Lung (tissue), 16 donors: Measurements from ENCODE around the gene RCN2. TPM values are rescaled to one million over a fixed set of nuclear protein-coding genes. Genes with fewer than 3 reads are reported as not detected.
"Not testable (repeated sequence)": the region's sequence is repeated elsewhere in the genome, so short reads cannot be mapped to it uniquely, and the experiment has no call there.

Experiments used
- ATAC-seq: fragments of 200-7000 bp; cut with Tn5 transposase; one replicate; pipeline ENCODE4 v1.9.1; 2020; ENCODE audit warnings: moderate number of reproducible peaks; ENCODE audit not compliant: insufficient read depth, low FRiP score
- DNase-seq, 3 donors: peaks; one replicate each; pipeline ENCODE4 v3.0.0-alpha.2; 2013 to 2017
- H3K27ac ChIP-seq, 2 donors: one replicate each; pipeline ENCODE4 v1.5.1; 2013; ENCODE audit warnings: mild to moderate bottlenecking in 2 of 2, moderate library complexity in 2 of 2, control low read depth in 1 of 2, inconsistent platforms in 1 of 2, low read depth in 1 of 2, low read length in 1 of 2
- H3K27me3 ChIP-seq, 3 donors: one replicate each; pipeline ENCODE4 v1.5.1; 2013; ENCODE audit warnings: low read length in 2 of 3; ENCODE audit not compliant: control insufficient read depth in 3 of 3, insufficient read depth in 3 of 3
- H3K36me3 ChIP-seq, 4 donors: one replicate each; pipeline ENCODE4 v1.5.1; 2013; ENCODE audit warnings: low read length in 4 of 4, mild to moderate bottlenecking in 1 of 4, moderate library complexity in 1 of 4; ENCODE audit not compliant: control insufficient read depth in 4 of 4, insufficient read depth in 4 of 4
- H3K4me1 ChIP-seq, 5 donors: one replicate each; pipeline ENCODE4 v1.5.1; 2013; ENCODE audit warnings: low read length in 5 of 5, mild to moderate bottlenecking in 2 of 5, moderate library complexity in 1 of 5; ENCODE audit not compliant: control insufficient read depth in 5 of 5, insufficient read depth in 5 of 5
- H3K4me3 ChIP-seq: one replicate; pipeline ENCODE4 v1.5.1; 2013; ENCODE audit warnings: mild to moderate bottlenecking, control low read depth, moderate library complexity
- H3K9ac ChIP-seq, 2 donors: one replicate each; pipeline ENCODE4 v1.5.1; 2013; ENCODE audit warnings: low read length in 2 of 2, control low read depth in 1 of 2; ENCODE audit not compliant: insufficient read depth in 1 of 2
- H3K9me3 ChIP-seq, 4 donors: one replicate each; pipeline ENCODE4 v1.5.1; 2013; ENCODE audit warnings: low read length in 3 of 4, mild to moderate bottlenecking in 1 of 4, moderate library complexity in 1 of 4; ENCODE audit not compliant: control insufficient read depth in 4 of 4, insufficient read depth in 3 of 4
- WGBS, 2 donors: extraction: QIAGEN DNeasy Blood & Tissue Kit; methylation state at CpG; one replicate each; pipeline ENCODE4 v1.1.7; 2013; 5-methylcytosine and 5-hydroxymethylcytosine counted together
- long read RNA-seq, 5 donors: transcript quantifications; one replicate each; lab custom pipeline, GENCODE V29; 2026
- polyA plus RNA-seq, 2 donors: library from polyadenylated mRNA; stranded (reverse); fragments of 200-250 nt; gene quantifications; one replicate each; pipeline ENCODE4 v1.2.1, GENCODE V29; 2013
- total RNA-seq, 2 donors: library from RNA; depleted of rRNA in 1 of 2; stranded (reverse); fragments of >200 nt in 1 of 2; gene quantifications; one replicate each; pipeline ENCODE4 v1.2.1, GENCODE V29; 2014 to 2021
- TF ChIP-seq, protein P1 (sequence below): IDR thresholded peaks from 2 replicates; pipeline ENCODE4 v1.5.1; 2012; ENCODE audit warnings: mild to moderate bottlenecking; ENCODE audit errors: control extremely low read depth, extremely low read depth
- donor health status: control.
- donor health status: control.
- donor health status: Bipolar disorder and iron deficiency.
- donor health status: healthy.
- donor health status: DM: yes; HTN: yes; CAD: no.

RCN2 gene
- 10 to 100 TPM; 34.9 to 66.1 TPM for total RNA-seq
- polyA plus RNA-seq = 10 to 100 TPM; 28.7 to 33.4 TPM
- long read RNA-seq, donor 1, full-length matches to known transcripts = 115 of 136 reads
- long read RNA-seq, donor 1, partial matches to known transcripts = 21 of 136 reads
- long read RNA-seq, donor 1, other reads (novel, unspliced or antisense) = 0 of 136 reads
- long read RNA-seq, donor 2, full-length matches to known transcripts = 45 of 127 reads
- long read RNA-seq, donor 2, partial matches to known transcripts = 82 of 127 reads
- long read RNA-seq, donor 2, other reads (novel, unspliced or antisense) = 0 of 127 reads
- long read RNA-seq, donor 3, full-length matches to known transcripts = 48 of 48 reads
- long read RNA-seq, donor 3, partial matches to known transcripts = 0 of 48 reads
- long read RNA-seq, donor 3, other reads (novel, unspliced or antisense) = 0 of 48 reads
- long read RNA-seq, donor 4, full-length matches to known transcripts = 42 of 145 reads
- long read RNA-seq, donor 4, partial matches to known transcripts = 103 of 145 reads
- long read RNA-seq, donor 4, other reads (novel, unspliced or antisense) = 0 of 145 reads
- long read RNA-seq, donor 5, full-length matches to known transcripts = 108 of 146 reads
- long read RNA-seq, donor 5, partial matches to known transcripts = 38 of 146 reads
- long read RNA-seq, donor 5, other reads (novel, unspliced or antisense) = 0 of 146 reads

DNA sequence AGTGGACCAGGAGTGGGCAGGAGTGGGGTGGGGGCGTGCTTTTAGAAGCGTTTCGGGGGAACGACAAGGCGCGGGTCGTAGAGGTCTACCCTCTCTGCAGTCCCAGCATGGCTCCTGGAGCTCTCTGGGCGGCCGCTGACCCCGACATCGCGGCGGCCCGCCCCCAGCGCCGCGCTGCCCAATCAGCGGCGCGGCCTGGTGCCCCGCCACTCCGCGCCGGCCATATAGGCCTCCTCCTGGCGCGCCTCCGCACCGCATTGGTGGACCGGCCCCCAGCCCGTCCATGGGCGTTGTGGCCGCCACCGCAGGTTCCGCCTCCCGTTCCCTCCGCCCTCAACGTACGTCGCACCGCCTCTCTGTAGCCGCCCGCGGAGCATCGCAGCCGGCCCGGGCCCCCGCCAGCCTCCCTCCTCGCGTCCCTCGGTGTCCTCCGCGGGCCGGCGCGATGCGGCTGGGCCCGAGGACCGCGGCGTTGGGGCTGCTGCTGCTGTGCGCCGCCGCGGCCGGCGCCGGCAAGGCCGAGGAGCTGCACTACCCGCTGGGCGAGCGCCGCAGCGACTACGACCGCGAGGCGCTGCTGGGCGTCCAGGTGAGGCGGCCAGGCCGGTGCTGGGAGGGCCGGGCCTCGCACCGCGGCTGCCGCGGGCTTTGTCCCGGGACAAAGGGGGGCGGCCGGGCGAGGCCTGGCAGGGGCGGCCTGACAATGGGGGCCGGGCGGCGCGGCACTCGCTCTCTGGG, at the start of gene RCN2:
TSS of gene RCN2 (plus strand) at position 353 of the 738 bp plus-strand sequence. CDS start at position 446, 93 bp downstream.
- H3K4me1 ChIP-seq = peaks cover 0 to 17% (median 4%) of the 10 kb centered on the region in 5 donors
- no peaks in the 10 kb centered on the region for H3K27me3 ChIP-seq
- peaks cover 5 to 21% (median 17%) of the 10 kb centered on the region in 4 donors for H3K36me3 ChIP-seq
- no peaks in the 10 kb centered on the region for H3K9me3 ChIP-seq
- H3K4me3 ChIP-seq = peak within 1 kb of the TSS; percentile 76
- WGBS, 2 donors = 0% methylated on average over 86 to 96 of the region's 96 CpGs
- DNase-seq (peak; percentile 96 to 98 (median 96)), ATAC-seq (peak; percentile 100)
- TF ChIP-seq, protein P1, sequence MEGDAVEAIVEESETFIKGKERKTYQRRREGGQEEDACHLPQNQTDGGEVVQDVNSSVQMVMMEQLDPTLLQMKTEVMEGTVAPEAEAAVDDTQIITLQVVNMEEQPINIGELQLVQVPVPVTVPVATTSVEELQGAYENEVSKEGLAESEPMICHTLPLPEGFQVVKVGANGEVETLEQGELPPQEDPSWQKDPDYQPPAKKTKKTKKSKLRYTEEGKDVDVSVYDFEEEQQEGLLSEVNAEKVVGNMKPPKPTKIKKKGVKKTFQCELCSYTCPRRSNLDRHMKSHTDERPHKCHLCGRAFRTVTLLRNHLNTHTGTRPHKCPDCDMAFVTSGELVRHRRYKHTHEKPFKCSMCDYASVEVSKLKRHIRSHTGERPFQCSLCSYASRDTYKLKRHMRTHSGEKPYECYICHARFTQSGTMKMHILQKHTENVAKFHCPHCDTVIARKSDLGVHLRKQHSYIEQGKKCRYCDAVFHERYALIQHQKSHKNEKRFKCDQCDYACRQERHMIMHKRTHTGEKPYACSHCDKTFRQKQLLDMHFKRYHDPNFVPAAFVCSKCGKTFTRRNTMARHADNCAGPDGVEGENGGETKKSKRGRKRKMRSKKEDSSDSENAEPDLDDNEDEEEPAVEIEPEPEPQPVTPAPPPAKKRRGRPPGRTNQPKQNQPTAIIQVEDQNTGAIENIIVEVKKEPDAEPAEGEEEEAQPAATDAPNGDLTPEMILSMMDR = no peak
- peak within 1 kb of the TSS; percentile 78 to 90 for H3K9ac ChIP-seq
- H3K27ac ChIP-seq = peak within 1 kb of the TSS; percentile 72 to 93

DNA sequence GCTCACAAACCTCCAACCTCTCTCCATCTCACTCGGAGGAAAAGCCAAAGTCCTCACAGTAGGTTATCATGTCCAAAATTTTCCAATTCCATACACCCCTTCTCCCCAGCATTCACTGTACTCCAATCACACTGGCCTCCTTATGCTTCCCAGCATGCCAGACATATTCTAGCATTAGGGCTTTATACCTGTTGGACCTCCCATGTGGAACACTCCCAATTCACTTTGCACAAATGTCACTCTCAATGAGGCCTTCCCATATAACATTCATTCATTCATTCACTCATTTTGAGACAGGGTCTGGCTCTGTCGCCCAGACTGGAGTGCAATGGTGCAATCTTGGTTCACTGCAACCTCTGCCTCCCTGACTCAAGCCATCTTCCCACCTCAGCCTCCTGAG, 46.3 kb upstream of the RCN2 start:
- H3K27me3 ChIP-seq = no peaks in the 10 kb centered on the region
- H3K4me1 ChIP-seq = peaks cover 0 to 2% (median 0%) of the 10 kb centered on the region in 5 donors
- no peak overlapping the region for H3K4me3 ChIP-seq
- DNase-seq = no peak
- ATAC-seq = no peak
- H3K36me3 ChIP-seq = peaks cover 0 to 9% (median under 1%) of the 10 kb centered on the region in 4 donors
- H3K9ac ChIP-seq = no peak overlapping the region
- H3K27ac ChIP-seq = no peak overlapping the region
- peaks cover 0 to 4% (median 0%) of the 10 kb centered on the region in 4 donors for H3K9me3 ChIP-seq
- 93 to 98% methylated on average over 2 of the region's 2 CpGs for WGBS, 2 donors
- TF ChIP-seq, protein P1 = no peak

DNA sequence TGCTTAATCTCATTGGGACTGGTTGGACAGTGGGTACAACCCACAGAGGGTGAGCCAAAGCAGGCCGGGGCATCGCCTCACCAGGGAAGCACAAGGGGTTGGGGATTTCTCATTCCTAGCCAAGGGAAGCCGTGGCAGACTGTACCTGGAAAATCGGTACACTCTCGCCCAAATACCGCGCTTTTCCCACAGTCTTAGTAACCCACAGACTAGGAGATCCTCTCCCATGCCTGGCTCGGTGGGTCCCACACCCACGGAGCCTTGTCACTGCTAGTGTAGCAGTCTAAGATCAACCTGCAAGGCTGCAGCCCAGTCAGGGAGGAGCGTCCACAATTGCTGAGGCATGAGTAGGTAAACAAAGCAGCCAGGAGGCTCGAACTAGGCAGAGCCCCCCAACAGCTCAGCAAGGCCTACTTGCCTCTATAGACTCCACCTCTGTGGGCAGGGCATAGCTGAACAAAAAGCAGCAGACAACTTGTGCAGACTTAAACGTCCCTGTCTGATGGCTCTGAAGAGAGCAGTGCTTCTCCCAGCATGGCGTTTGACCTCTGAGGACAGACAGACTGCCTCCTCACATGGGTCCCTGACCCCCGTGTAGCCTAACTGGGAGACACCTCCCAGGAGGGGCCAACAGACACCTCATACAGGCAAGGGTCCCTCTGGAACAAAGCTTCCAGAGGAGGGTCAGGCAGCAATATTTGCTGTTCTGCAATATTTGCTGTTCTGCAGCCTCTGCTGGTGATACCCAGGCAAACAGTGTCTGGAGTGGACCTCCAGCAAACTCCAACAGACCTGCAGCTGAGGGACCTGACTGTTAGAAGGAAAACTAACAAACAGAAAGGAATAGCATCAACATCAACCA, 44.0 kb upstream of the RCN2 start:
- not testable (repeated sequence) for H3K4me3 ChIP-seq, H3K4me1 ChIP-seq, ATAC-seq, H3K9ac ChIP-seq, H3K27ac ChIP-seq, H3K36me3 ChIP-seq, H3K27me3 ChIP-seq, DNase-seq, H3K9me3 ChIP-seq
- WGBS, 2 donors = 91 to 95% methylated on average over 14 of the region's 14 CpGs

DNA sequence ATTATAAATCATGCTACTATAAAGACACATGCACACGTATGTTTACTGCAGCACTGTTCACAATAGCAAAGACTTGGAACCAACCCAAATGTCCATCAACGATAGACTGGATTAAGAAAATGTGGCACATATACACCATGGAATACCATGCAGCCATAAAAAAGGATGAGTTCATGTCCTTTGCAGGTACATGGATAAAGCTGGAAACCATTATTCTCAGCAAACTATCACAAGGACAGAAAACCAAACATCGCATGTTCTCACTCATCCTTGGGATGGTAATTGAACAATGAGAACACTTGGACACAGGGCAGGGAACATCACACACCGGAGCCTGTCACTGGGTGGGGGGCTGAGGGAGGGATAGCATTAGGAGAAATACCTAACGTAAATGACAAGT, 38.7 kb upstream of the RCN2 start:
- not testable (repeated sequence) for H3K36me3 ChIP-seq, H3K27ac ChIP-seq, H3K9ac ChIP-seq, H3K4me3 ChIP-seq, ATAC-seq, H3K27me3 ChIP-seq, DNase-seq, H3K4me1 ChIP-seq, H3K9me3 ChIP-seq
- WGBS, 2 donors = 90 to 95% methylated on average over 5 of the region's 5 CpGs
